ENCODE results near the gene BSG.

Gene BSG

GRCh38 chr19:610071-610800 is 37.8 kb downstream of the BSG start:
- TF ChIP-seq GATA2 (IDR thresholded peaks at IDR 0.05; ENCODE audit: low read depth, low read length), result no peak
- TF ChIP-seq GATA3 (IDR thresholded peaks at IDR 0.05; ENCODE audit: low read depth, low read length), result no peak

- peak; percentile 78 for TF ChIP-seq GATA2 (IDR thresholded peaks at IDR 0.05; ENCODE audit: low read depth, low read length)
- no peak for TF ChIP-seq GATA3 (IDR thresholded peaks at IDR 0.05; ENCODE audit: low read depth, low read length)
Observed at GRCh38 chr19:610801-611480, 38.5 kb downstream of the BSG start.

- TF ChIP-seq GATA3 (IDR thresholded peaks at IDR 0.05; ENCODE audit: low read depth, low read length), result no peak
- TF ChIP-seq GATA2 (IDR thresholded peaks at IDR 0.05; ENCODE audit: low read depth, low read length), result no peak
Observed at GRCh38 chr19:611481-611868, 39.1 kb downstream of the BSG start.

- TF ChIP-seq GATA3 (IDR thresholded peaks at IDR 0.05; ENCODE audit: low read depth, low read length) (no peak), GATA2 (IDR thresholded peaks at IDR 0.05; ENCODE audit: low read depth, low read length) (no peak)
Observed at GRCh38 chr19:612941-613340, 40.5 kb downstream of the BSG start.

- TF ChIP-seq GATA2 (IDR thresholded peaks at IDR 0.05; ENCODE audit: low read depth, low read length), result no peak
- no peak for TF ChIP-seq GATA3 (IDR thresholded peaks at IDR 0.05; ENCODE audit: low read depth, low read length)
Observed at GRCh38 chr19:613732-614567, 41.6 kb downstream of the BSG start.

GRCh38 chr19:615619-616018 is 43.2 kb downstream of the BSG start:
- TF ChIP-seq GATA2 (IDR thresholded peaks at IDR 0.05; ENCODE audit: low read depth, low read length) (no peak), GATA3 (IDR thresholded peaks at IDR 0.05; ENCODE audit: low read depth, low read length) (no peak)

GRCh38 chr19:616062-616700 is 43.8 kb downstream of the BSG start:
- TF ChIP-seq GATA3 (IDR thresholded peaks at IDR 0.05; ENCODE audit: low read depth, low read length) (no peak), GATA2 (IDR thresholded peaks at IDR 0.05; ENCODE audit: low read depth, low read length) (no peak)

GRCh38 chr19:616747-617526 is 44.5 kb downstream of the BSG start:
- TF ChIP-seq GATA3 (IDR thresholded peaks at IDR 0.05; ENCODE audit: low read depth, low read length), result no peak
- TF ChIP-seq GATA2 (IDR thresholded peaks at IDR 0.05; ENCODE audit: low read depth, low read length), result no peak

- TF ChIP-seq GATA2 (IDR thresholded peaks at IDR 0.05; ENCODE audit: low read depth, low read length) (no peak), GATA3 (IDR thresholded peaks at IDR 0.05; ENCODE audit: low read depth, low read length) (no peak)
Observed at GRCh38 chr19:617551-618246, 45.3 kb downstream of the BSG start.

GRCh38 chr19:618247-618619 is 45.8 kb downstream of the BSG start:
- TF ChIP-seq GATA2 (IDR thresholded peaks at IDR 0.05; ENCODE audit: low read depth, low read length) (no peak), GATA3 (IDR thresholded peaks at IDR 0.05; ENCODE audit: low read depth, low read length) (no peak)

- TF ChIP-seq GATA3 (IDR thresholded peaks at IDR 0.05; ENCODE audit: low read depth, low read length) (no peak), GATA2 (IDR thresholded peaks at IDR 0.05; ENCODE audit: low read depth, low read length) (no peak)
Observed at GRCh38 chr19:618674-619285, 46.4 kb downstream of the BSG start.

- TF ChIP-seq GATA2 (IDR thresholded peaks at IDR 0.05; ENCODE audit: low read depth, low read length), result no peak
- TF ChIP-seq GATA3 (IDR thresholded peaks at IDR 0.05; ENCODE audit: low read depth, low read length), result no peak
Observed at GRCh38 chr19:619286-620002, 47.0 kb downstream of the BSG start.

Measured in SH-SY5Y (cell line).